NCI-H2227 (cell line): ENCODE results near the gene CNTNAP2.

Experiments used
- DNase-seq: peaks from one replicate; lab custom pipeline; 2025; ENCODE audit not compliant: unreplicated experiment; lab: John Stamatoyannopoulos, UW

Gene CNTNAP2

DNA sequence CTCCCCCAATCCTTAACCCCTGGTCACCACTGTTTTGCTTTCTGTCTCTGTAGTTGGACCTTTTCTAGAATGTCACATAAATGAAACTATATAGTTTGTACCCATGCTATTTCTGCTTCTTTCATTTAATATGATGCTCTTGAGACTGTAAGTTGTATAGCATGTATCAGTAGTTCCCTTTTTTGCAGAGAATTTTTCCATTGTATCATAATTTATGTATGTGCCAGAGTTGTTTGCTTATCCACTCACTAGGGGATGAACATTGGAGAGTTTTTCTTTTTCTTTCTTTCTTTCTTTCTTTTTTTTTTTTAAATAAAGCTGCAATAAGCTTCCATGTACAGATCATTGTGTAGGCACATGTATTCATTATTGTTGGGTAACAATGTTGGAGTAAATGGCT, 544.8 kb downstream of the CNTNAP2 start:
- no peak for DNase-seq

DNA sequence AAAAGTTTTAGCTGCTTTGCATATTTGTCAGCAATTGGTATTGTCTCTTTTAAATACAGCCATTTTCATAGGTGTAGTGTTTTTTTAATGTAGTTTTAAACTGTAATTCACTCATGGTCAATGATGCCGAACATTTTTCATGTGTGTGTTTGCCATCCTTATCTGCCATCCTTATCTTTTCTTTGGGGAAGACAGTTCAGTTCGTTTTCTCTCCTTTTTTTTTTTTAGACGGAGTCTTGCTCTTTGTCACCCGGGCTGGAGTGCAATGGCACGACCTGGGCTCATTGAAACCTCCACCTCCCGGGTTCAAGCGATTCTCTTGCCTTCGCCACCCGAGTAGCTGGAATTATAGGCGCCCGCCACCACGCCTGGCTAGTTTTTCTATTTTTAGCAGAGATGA, 545.3 kb downstream of the CNTNAP2 start:
- DNase-seq, result no peak

GRCh38 chr7:146665023-146665422, 548.4 kb downstream of the CNTNAP2 start:
- no peak for DNase-seq

DNA sequence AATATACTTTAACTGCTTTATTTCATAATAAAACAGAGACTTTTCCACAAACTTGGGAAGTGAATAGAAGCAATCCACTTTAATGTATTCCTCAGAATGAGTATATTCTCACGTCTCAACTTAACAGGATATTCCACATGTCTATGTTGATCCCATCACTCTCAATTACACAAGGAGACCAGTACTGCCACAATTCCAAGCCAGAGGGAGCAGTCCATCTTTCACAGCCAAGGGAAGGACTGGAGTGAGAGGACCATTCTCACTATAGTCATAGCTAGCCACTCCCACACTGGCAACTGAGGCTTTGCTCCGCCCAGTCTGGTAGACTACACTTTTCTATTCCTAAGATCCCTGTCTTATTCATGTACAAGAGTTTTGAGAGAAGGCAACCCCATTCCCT, 553.9 kb downstream of the CNTNAP2 start:
- no peak for DNase-seq

DNA sequence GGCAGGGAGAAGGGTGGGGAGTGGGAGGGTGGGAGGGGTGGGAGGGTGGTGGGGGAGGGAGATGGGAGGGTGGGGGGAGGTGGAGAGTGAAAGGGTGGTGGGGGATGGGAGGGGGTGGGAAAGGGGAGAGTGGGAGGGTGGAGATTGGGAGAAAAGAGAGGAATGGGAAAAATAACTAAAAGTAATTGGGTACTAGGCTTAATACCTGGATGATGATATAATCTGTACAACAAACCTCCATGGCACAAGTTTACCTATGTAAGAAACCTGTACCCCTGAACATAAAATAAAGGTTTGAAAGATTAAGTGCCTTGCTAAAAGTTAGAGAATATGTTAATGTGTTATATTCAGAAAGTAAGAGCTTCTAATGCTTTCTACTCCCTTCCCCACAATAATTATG, 564.9 kb downstream of the CNTNAP2 start:
- DNase-seq, result no peak

- no peak for DNase-seq
These were observed 566.8 kb downstream of the CNTNAP2 start for GRCh38 chr7:146683439-146683838.

GRCh38 chr7:146690987-146691386, 574.4 kb downstream of the CNTNAP2 start:
- DNase-seq, result no peak

DNA sequence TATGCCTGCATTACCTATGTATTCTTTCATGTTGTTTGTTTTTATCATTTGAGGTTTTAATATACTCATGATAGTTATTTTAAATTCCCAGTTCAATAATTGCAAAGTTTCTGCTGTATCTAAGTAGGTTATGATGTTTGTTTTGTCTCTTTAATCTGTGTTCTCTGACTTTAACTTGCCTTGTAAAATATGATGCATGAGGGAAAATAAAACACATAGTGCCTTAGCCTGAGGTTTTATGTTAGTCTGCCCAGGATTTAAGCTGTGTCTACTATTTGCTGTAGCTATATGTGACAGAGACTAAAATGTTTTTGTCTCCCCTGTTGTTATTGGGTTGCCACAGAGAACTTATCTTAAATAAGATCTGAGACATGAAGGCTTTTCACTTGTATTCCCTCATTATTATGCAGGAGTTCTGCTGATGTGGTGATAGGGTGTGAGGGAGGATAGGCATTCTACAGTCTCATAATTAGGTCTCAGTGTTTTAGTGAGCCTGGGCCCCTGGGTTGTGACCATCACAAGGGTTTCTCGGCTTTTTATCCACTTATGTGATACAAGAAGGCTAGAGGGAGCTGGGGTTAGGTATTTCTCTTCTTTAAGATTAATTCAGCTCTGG, 582.5 kb downstream of the CNTNAP2 start:
- no peak for DNase-seq

DNA sequence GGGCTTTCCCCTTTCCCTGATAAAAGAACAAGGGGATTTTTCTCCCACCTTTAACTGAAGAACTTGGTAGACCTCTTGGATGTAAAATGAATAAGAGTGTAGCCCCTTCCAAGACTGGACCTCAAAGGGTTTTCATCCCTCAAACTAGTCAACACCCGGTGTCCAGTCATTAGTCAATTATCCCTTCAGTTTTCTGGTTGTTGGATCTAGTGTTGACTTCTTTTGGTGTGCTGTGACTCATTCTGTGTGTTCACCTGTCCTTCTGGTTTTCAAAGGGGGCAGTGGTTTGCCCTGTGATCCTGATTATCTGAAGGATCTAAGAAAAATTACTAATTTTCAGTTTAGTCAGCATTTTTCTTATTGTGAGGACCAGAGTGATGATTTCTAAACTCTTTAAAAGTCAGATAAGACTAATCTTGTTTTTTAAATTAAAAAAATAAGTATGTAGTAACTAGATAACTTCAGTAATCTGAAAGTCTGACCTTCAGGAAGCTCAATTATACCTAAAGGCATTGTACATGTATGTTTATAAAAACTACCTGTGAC, 583.5 kb downstream of the CNTNAP2 start:
- DNase-seq, result no peak

DNA sequence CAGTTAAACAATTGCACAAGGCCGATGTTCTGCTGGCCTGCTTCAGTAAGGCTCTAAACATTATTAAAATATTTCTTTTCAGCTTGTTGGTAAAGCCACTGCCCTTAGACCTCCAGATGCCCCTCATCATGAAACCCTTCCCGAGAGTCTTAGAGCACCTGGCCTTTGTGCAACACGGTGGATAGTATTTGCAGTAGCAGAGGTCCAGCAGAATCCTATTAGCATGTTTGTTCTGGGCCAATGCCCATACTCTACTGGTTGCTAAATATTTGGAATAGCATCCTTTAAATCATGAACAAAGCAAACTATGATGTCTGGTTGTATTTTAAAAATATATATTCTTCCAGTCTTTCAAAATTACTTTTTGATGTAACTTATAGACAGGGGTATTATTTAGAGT, 584.6 kb downstream of the CNTNAP2 start:
- no peak for DNase-seq

DNA sequence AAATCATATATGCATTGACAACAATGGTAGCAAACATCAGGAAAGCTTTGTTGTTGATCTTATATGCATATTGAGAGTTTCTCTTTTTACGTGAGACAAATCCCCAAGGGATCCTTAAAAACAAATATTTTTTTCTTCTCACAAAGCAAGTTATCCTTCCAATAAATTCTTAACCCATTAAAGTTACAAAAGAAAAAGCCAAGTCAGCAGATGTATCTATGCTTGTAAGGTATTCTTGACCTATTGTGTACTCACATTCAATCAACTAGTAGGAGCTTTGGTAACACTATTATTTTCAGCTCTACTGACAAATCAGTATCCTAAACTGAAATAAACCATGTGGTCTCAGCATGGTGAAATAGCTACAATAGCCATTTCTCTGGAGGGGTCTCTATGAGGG, 586.3 kb downstream of the CNTNAP2 start:
- no peak for DNase-seq

- DNase-seq, result no peak
These were observed 592.9 kb downstream of the CNTNAP2 start for GRCh38 chr7:146709451-146710027.

DNA sequence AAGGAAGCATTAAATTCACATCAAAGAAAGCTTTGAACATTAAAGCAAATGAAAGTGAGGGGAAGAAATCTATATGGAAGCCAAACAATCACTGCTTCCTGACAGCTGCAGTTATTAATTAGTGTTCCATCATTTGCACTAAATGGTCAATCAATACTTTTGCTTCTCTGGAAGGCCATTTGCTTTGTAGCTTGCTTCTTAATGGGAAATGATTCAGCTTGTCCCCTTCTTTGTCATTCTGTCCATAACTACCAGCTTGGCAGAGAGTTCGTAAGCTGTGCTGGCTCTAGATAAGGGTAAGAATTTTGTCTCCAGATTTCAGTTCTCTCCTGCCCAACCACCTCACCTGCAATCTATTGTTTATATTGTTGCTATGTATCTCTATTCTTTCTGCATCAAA, 596.6 kb downstream of the CNTNAP2 start:
- DNase-seq, result no peak

GRCh38 chr7:146713934-146714333, 597.3 kb downstream of the CNTNAP2 start:
- no peak for DNase-seq

DNA sequence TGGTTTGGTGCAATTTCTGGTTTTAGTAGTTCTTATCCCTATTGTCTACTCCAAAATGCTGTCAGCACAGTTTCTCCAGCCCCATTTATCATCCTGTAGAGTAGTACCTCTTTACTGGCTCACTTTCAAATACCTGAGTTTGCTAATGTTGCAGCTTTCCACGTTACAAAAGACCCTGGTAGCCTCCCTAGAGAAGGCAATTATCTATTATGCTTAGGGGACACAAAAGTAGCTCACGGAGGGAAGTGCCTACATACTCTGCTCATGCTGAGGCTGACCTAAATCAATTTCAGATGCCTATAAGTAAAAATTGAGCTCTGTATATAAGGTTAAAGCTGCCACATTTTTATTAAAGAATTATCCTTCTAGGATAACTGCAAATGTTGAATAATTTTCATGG, 603.6 kb downstream of the CNTNAP2 start:
- DNase-seq, result no peak

- no peak for DNase-seq
These were observed 606.4 kb downstream of the CNTNAP2 start for GRCh38 chr7:146722986-146723385.

DNA sequence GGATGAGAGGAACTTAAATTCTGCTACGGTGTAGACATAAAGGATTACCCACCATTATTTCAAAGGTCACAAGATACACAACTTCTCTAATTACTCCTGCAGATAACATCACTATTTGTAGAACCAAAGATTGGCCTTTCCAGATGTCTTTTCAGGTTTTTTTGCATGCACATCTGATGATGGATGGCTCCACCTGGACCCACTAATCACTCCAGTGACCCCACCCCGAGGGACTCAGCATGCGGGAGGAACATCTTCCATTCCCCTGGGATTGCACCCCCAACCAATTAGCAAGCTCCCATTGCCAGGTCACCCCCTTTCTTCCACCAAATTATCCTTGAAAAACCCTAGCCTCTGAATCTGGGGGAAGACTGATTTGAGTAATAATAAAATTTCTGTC, 608.9 kb downstream of the CNTNAP2 start:
- no peak for DNase-seq

- DNase-seq, result no peak
These were observed 611.5 kb downstream of the CNTNAP2 start for GRCh38 chr7:146728141-146728540.

DNA sequence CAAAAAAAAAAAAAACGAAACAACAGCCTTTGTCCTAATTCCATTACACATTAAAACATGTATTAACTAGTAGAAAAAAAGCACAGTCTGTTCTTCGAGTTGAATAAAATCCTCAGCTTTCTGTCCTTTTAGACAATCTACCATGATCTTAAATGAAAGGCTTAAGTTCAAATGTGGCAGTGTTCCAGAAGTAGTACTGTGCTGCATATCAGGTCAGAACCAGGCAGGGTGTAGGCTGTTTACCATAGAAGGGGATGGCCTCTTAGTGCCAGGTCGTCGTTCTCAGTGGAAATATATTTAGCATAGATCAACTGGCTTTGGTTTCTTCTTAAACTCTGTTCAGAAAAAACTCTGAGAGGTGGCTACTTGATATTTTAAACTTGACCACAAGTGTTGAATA, 612.0 kb downstream of the CNTNAP2 start:
- DNase-seq, result no peak

DNA sequence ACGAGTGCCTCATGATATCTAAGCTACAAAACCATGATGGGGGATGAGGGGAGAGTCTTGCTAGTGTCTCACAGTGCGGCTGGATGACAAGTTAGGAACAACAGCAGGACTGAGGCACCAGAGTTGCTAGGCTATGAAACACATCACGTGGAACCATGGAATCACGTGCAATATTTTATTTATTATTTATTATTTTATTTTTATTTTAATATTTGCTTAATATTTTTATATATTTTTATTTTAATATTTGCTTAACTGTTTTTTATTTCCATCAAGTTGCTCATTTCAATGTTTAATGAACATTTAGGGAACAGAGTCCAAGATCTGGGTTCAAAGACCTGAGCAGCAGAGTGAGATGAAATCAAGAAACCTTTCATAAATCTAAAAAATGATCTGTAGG, 614.6 kb downstream of the CNTNAP2 start:
- no peak for DNase-seq

DNA sequence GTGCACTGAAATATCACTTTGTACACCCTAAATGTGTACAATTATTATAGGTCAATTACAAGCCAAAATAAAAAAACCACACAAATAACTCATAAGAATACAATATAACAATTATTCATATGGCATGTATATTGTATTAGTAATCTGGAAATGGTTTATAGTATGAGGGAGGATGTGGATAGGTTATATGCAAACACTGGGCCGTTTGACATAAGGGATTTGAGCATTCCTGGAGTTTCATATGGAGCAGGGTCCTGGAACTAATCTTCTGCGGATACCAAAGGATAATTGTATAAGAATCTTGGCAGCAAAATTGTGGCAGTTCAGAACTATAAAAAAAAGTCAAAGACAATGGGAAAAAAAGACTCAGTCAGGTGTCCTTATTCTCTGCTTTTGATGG, 619.4 kb downstream of the CNTNAP2 start:
- no peak for DNase-seq

- DNase-seq, result no peak
These were observed 620.0 kb downstream of the CNTNAP2 start for GRCh38 chr7:146736446-146737190.
